B cell (primary cell): ENCODE measurements around the gene DTHD1.

Experiments
- CTCF ChIP-seq: fragments of 200-600 bp; IDR thresholded peaks from one replicate; pipeline ENCODE4 v1.8.0; 2022; ENCODE audit warnings: antibody characterized with exemption, mild to moderate bottlenecking
- EZH2 ChIP-seq: IDR thresholded peaks from 2 replicates; pipeline ENCODE4 v1.6.1; 2012; ENCODE audit warnings: borderline replicate concordance, low read depth, mild to moderate bottlenecking, moderate library complexity, low read length; ENCODE audit not compliant: insufficient read depth, poor library complexity, severe bottlenecking

GRCh38 chr4:36348403-36348938, 67.1 kb downstream of the DTHD1 start:
- TF ChIP-seq CTCF (no peak), EZH2 (no peak)
